DND-41 (cell line): ENCODE measurements around the gene SEMA6A.

Source experiments
- ATAC-seq: fragments of 200-7000 bp; cut with Tn5 transposase; 3 replicates; pipeline ENCODE4 v1.9.1; 2021; ENCODE audit warnings: low read depth; ENCODE audit not compliant: insufficient read depth
- DNase-seq: peaks from one replicate; pipeline ENCODE4 v3.0.0-alpha.2; 2020
- H2AFZ ChIP-seq: 2 replicates; pipeline ENCODE4 v1.6.0; 2012; ENCODE audit warnings: low read depth, low read length
- H3K27ac ChIP-seq: 2 replicates; pipeline ENCODE4 v1.5.1; 2012; ENCODE audit warnings: low read length, inconsistent platforms
- H3K27me3 ChIP-seq: fragments of 200-600 bp; sonication (generic); 2 replicates; pipeline ENCODE4 v1.6.0; 2012; ENCODE audit warnings: low read length, mild to moderate bottlenecking, inconsistent platforms; ENCODE audit not compliant: insufficient read depth, poor library complexity
- H3K36me3 ChIP-seq: 2 replicates; pipeline ENCODE4 v1.5.1; 2012; ENCODE audit warnings: low read length, inconsistent platforms; ENCODE audit not compliant: insufficient read depth
- H3K4me1 ChIP-seq: 2 replicates; pipeline ENCODE4 v1.5.1; 2012; ENCODE audit warnings: mild to moderate bottlenecking, low read length; ENCODE audit not compliant: insufficient read depth
- H3K4me2 ChIP-seq: 2 replicates; pipeline ENCODE4 v1.6.0; 2012; ENCODE audit warnings: mild to moderate bottlenecking, moderate library complexity, low read length, inconsistent platforms; ENCODE audit not compliant: insufficient read depth
- H3K4me3 ChIP-seq, 2 experiments: fragments of 200-600 bp in 1 of 2; shearing (Covaris generic) in 1 of 2; 2 replicates each; pipeline ENCODE4 v1.5.1; 2012 to 2016; ENCODE audit warnings: inconsistent platforms in 2 of 2, low read length in 2 of 2, mild to moderate bottlenecking in 2 of 2, low read depth in 1 of 2, moderate library complexity in 1 of 2
- H3K79me2 ChIP-seq: 2 replicates; pipeline ENCODE4 v1.6.0; 2012; ENCODE audit warnings: low read length, inconsistent platforms; ENCODE audit not compliant: insufficient read depth
- H3K9ac ChIP-seq: 2 replicates; pipeline ENCODE4 v1.6.0; 2012; ENCODE audit warnings: low read depth, mild to moderate bottlenecking, inconsistent platforms, low read length, moderate library complexity
- H3K9me3 ChIP-seq: 2 replicates; pipeline ENCODE4 v1.5.1; 2012; ENCODE audit warnings: low read length, moderate library complexity, mild to moderate bottlenecking, inconsistent platforms; ENCODE audit not compliant: insufficient read depth, severe bottlenecking
- H4K20me1 ChIP-seq: 2 replicates; pipeline ENCODE4 v1.6.0; 2012; ENCODE audit warnings: low read length; ENCODE audit not compliant: insufficient read depth
- CTCF ChIP-seq: IDR thresholded peaks from 2 replicates; pipeline ENCODE4 v1.5.1; 2012; ENCODE audit warnings: borderline replicate concordance, low read length, moderate library complexity, mild to moderate bottlenecking; ENCODE audit not compliant: poor library complexity, severe bottlenecking; ENCODE audit errors: extremely low read depth
- EZH2 ChIP-seq: IDR thresholded peaks from 3 replicates; pipeline ENCODE4 v1.6.1; 2012; ENCODE audit warnings: borderline replicate concordance, low read depth, mild to moderate bottlenecking, moderate library complexity, low read length, inconsistent platforms; ENCODE audit not compliant: severe bottlenecking

SEMA6A gene

GRCh38 chr5:116579144-116579543, 4.5 kb upstream of the SEMA6A start:
- H3K4me1 ChIP-seq, result no peaks in the 10 kb centered on the region
- no peak overlapping the region for H3K9ac ChIP-seq
- no peak overlapping the region for H3K4me2 ChIP-seq
- ATAC-seq, result no peak
- no peak for DNase-seq
- no peak overlapping the region for H3K27ac ChIP-seq
- H4K20me1 ChIP-seq, result no peaks in the 10 kb centered on the region
- no peaks in the 10 kb centered on the region for H3K79me2 ChIP-seq
- TF ChIP-seq CTCF, result no peak
- no peak for TF ChIP-seq EZH2
- H2AFZ ChIP-seq, result no peak overlapping the region
- no peaks in the 10 kb centered on the region for H3K9me3 ChIP-seq
- peaks cover 4% of the 10 kb centered on the region for H3K27me3 ChIP-seq
- H3K36me3 ChIP-seq, result no peaks in the 10 kb centered on the region
- no peak overlapping the region for H3K4me3 ChIP-seq

- Histone ChIP-seq H3K9ac (no peak overlapping the region), H3K4me2 (no peak overlapping the region), H3K79me2 (no peaks in the 10 kb centered on the region), H3K4me1 (no peaks in the 10 kb centered on the region), H3K4me3 (no peak overlapping the region), H3K27ac (no peak overlapping the region), H4K20me1 (no peaks in the 10 kb centered on the region), H2AFZ (no peak overlapping the region), H3K27me3 (peaks cover 4% of the 10 kb centered on the region), H3K9me3 (peaks cover 3% of the 10 kb centered on the region), H3K36me3 (no peaks in the 10 kb centered on the region)
- DNase-seq, result no peak
- TF ChIP-seq CTCF, result no peak
- TF ChIP-seq EZH2, result no peak
- ATAC-seq, result no peak
Measured at GRCh38 chr5:116578676-116579075, 4.1 kb upstream of the SEMA6A start.

GRCh38 chr5:116577064-116577788, 2.6 kb upstream of the SEMA6A start:
- no peak overlapping the region for H2AFZ ChIP-seq
- H3K79me2 ChIP-seq, result no peaks in the 10 kb centered on the region
- ATAC-seq (peak; percentile 64), DNase-seq (peak; percentile 12)
- no peaks in the 10 kb centered on the region for H3K4me1 ChIP-seq
- no peaks in the 10 kb centered on the region for H3K36me3 ChIP-seq
- peaks cover 15% of the 10 kb centered on the region for H3K9me3 ChIP-seq
- peaks cover 4% of the 10 kb centered on the region for H3K27me3 ChIP-seq
- no peak overlapping the region for H3K9ac ChIP-seq
- TF ChIP-seq EZH2, result no peak
- no peak for TF ChIP-seq CTCF
- no peak overlapping the region for H3K4me2 ChIP-seq
- H3K4me3 ChIP-seq, result no peak overlapping the region
- no peaks in the 10 kb centered on the region for H4K20me1 ChIP-seq
- H3K27ac ChIP-seq, result no peak overlapping the region
